Measurements from ENCODE around the gene CNTFR. TPM values are rescaled to one million over a fixed set of nuclear protein-coding genes. Genes with fewer than 3 reads are reported as not detected.

CNTFR gene
- total RNA-seq, 1 experiment from 2014 or later: 2.7 TPM

GRCh38 chr9:34526026-34526425 lies 63.5 kb downstream of the CNTFR start:
- H3K4me1 ChIP-seq (ENCODE audit: control insufficient read depth, insufficient read depth, low read length): peaks cover 4% of the 10 kb centered on the region; the same call in 1 of the 2 replicates
- CTCF ChIA-PET: no interaction called here
- no peak for DNase-seq (ENCODE audit: low read depth, low spot score)

DNA sequence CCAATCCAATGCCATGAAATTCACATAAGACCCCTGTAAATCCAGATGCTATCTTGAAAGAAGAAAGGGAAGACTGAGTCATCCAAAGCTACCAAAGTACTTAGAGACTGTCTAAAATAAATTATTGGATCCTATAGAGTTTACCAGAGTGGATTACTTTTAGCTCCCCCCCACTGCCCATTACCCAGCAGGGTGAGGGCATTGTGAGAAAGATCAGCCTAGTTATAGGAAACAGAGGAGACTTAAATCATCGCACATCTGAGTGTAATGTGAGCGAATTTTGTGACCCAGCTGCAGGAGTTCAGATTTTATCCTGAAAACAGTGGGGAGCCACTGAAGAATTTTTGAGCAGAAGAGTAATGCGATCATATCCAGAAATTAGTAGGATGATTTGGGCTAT lies 65.2 kb downstream of the CNTFR start:
- Histone ChIP-seq H3K4me3 (ENCODE audit: low read depth in 2 of 2, low read length in 2 of 2) (no peak overlapping the region), H3K4me1 (ENCODE audit: control insufficient read depth, insufficient read depth, low read length) (peaks cover 4% of the 10 kb centered on the region; the same call in 1 of the 2 replicates), H3K27me3 (ENCODE audit: control insufficient read depth, insufficient read depth, low read length) (peaks cover 2% of the 10 kb centered on the region), H3K9me3 (ENCODE audit: control insufficient read depth, insufficient read depth, low read depth, low read length) (no peaks in the 10 kb centered on the region), H3K27ac (ENCODE audit: low read length) (no peak overlapping the region), H3K36me3 (ENCODE audit: control insufficient read depth, insufficient read depth, low read length) (no peaks in the 10 kb centered on the region)
- TF ChIP-seq POLR2AphosphoS5 (IDR thresholded peaks at IDR 0.05; ENCODE audit: low read depth, low read length) (no peak), TCF7L2 (IDR thresholded peaks at IDR 0.05; ENCODE audit: low read depth, low read length) (no peak), CTCF (IDR thresholded peaks at IDR 0.05) (no peak), SIN3A (IDR thresholded peaks at IDR 0.05; ENCODE audit: borderline replicate concordance, insufficient read depth, low read depth, low read length) (no peak), REST (IDR thresholded peaks at IDR 0.05; ENCODE audit: insufficient read depth in 1 of 2, low read depth in 2 of 2, low read length in 1 of 2) (no peak)
- CTCF ChIA-PET: no interaction called here
- POLR2A ChIA-PET: interaction anchor here (0.5 kb wide), 1 partner anchor 211 kb away, joined by 8 read pairs; no protein-coding TSS in a partner anchor
- DNase-seq (ENCODE audit: low read depth, low spot score): no peak
- in situ Hi-C loops (cut with HindIII; ENCODE audit: low pct_unique_long_range_greater_than_20kb, low sequenced_read_pairs): no loop called here
- no peak for ATAC-seq
- BruUV-seq (replicated peaks): no TSS peak
- intact Hi-C loops (cut with micrococcal nuclease; ENCODE audit: unreplicated experiment): no loop called here

More at GRCh38 chr9:34526026-34526425, 63.5 kb downstream of the CNTFR start:
- no TSS peak for BruUV-seq (replicated peaks)
- TF ChIP-seq POLR2AphosphoS5 (IDR thresholded peaks at IDR 0.05; ENCODE audit: low read depth, low read length): no peak
- no peak for TF ChIP-seq TCF7L2 (IDR thresholded peaks at IDR 0.05; ENCODE audit: low read depth, low read length)
- no peak for TF ChIP-seq CTCF (IDR thresholded peaks at IDR 0.05)
- TF ChIP-seq REST (IDR thresholded peaks at IDR 0.05; ENCODE audit: insufficient read depth in 1 of 2, low read depth in 2 of 2, low read length in 1 of 2): no peak
- TF ChIP-seq SIN3A (IDR thresholded peaks at IDR 0.05; ENCODE audit: borderline replicate concordance, insufficient read depth, low read depth, low read length): no peak
- intact Hi-C loops (cut with micrococcal nuclease; ENCODE audit: unreplicated experiment) (no loop called here), in situ Hi-C loops (cut with HindIII; ENCODE audit: low pct_unique_long_range_greater_than_20kb, low sequenced_read_pairs) (no loop called here)
- ATAC-seq: no peak
- POLR2A ChIA-PET: no interaction called here
- Histone ChIP-seq H3K27me3 (ENCODE audit: control insufficient read depth, insufficient read depth, low read length) (peaks cover 2% of the 10 kb centered on the region), H3K27ac (ENCODE audit: low read length) (no peak overlapping the region), H3K36me3 (ENCODE audit: control insufficient read depth, insufficient read depth, low read length) (no peaks in the 10 kb centered on the region), H3K4me3 (ENCODE audit: low read depth in 2 of 2, low read length in 2 of 2) (no peak overlapping the region), H3K9me3 (ENCODE audit: control insufficient read depth, insufficient read depth, low read depth, low read length) (no peaks in the 10 kb centered on the region)
